DMS53 (cell line): Measurements from ENCODE around the gene GFI1B.

Experiments
- DNase-seq: peaks from one replicate; lab custom pipeline; 2025; lab: John Stamatoyannopoulos, UW

Gene GFI1B

DNA sequence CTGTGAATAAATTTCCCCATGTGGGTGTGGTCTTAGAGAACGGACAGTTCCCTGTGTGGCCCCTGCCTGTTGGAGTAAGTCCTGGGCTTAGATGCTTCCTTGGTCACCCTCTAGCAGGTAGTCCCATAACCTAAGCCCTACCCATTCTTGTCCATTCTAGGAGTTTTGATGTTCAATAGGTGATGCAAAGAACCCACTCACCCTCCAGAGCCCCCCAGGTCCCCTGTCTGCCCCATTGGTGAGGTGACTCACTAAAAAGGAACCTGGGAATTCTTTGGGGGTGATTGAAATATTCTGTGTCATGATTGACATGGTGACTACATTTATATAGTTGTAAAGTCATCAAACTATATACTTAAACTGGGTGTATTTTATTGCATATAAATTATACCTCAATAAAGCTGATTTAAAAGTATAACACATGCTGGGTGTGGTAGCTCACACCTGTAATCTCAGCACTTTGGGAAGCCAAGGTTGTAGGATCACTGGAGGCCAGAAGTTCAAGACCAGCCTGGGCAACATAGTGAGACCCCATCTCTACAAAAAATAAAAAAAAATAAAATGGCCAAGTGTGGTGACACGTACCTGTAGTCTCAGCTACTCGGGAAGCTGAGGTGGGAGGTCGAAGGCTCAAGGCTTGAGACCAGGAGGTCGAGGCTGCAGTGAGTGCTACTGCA, 31.6 kb downstream of the GFI1B start:
- no peak for DNase-seq

DNA sequence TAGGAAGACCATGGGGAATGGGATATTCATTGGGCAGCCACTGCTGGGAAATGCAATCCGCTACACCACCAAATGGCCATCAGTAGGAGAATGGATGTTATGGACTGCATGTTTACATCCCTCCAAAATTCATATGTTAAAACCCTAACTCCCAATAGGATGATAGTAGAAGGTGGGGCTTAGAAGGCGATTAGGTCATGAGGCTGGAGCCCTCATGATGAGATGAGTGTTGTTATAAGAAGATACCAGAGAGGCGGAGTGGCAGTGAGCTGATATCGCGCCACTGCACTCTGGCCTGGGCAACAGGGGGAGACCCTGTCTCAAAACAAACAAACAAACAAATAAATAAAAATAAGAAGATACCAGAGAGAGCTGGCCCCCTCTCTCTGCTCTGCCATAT, 36.2 kb downstream of the GFI1B start:
- no peak for DNase-seq

DNA sequence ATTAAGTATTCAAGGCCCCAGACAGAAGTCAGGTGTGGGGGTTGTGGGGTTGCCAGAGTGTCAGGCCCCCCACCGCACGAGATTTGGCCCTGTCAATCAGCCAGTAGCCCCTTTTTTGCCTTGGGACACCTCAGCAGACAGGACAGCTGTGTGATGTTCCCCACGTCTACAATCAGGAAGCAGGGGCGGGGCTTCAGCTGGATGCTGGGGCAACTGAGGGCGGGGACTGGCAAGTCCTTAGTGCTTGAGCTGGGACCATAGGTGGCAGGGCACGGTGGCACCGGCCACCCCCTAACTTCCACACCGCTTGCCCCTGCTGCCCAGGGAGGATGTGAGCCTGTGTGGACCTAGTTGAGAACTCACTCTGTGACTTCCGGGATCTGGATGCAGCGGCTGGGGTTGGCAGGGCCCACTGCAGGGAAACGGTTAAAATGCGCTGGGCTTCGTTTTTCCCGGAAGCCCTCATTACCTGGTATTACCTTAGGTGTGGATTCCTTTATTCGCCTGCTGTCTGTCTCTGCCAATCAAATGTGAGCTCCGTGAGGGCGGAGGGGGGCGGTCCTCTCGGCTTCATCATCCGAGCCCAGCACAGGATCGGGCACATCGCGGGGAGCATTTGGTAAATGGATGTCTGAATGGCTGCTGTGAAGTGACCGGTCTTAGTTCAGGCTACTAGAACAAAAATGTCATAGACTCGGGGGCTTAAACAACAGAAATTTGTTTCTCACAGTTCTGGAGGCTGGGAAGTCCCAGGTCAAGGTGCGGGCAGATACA, 44.8 kb downstream of the GFI1B start:
- DNase-seq, result peak; percentile 52

DNA sequence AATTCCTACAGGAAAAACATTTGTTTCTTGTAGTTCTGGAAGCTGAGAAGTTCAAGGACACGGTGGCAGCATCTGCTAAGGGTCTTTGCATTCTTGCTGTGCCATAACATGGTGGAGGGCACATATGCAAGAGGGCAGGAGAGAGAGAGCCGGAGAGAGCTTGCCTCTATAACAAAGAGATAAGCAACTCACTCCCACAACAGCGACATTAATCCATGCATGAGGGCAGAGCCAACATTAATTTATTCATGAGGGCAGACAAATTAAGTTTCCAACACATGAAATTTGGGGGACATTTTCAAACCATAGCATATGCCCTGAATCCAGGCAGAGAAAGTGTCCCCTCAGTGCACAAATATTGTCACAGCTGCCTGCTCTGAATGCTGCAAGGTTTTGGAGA, 47.9 kb downstream of the GFI1B start:
- DNase-seq, result no peak

DNA sequence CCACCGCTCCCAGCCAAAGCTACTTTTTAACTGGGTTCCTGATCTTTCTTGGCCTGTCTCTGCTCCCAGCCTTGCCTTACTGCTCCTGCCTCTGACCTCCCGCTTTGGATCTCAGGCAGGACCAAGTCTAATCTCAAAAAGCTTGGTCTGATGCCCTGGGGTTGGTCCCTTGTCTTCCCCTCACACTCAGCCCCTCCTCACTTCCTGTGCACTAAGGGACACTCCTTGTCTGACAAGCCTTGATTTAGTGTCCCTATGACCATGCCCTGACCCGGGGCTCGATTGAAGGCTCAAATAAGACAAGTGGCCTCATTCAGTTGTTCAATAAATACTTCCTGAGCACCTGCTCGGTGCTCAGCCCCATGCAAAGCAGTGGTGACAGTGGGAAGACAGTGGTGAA, 48.6 kb downstream of the GFI1B start:
- peak; percentile 34 for DNase-seq

DNA sequence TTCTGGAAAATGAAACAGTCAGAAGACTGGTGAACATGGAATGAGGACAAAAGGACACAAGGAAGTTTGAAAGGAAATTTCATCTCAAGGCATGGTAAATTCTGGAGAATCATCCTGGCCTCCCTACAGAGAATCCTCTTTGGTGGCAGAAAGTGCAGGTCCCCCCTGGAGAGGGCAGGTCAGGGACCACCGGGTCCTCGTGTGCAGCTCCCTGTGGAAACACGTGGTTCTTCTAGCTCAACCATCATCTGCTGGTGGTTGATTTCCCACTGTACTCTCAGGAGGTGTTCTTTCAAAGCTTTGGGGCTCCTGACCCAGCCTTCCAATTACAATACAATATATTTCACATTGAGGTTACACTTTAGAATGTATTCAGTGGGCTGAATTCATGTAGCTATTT, 49.7 kb downstream of the GFI1B start:
- DNase-seq, result no peak

DNA sequence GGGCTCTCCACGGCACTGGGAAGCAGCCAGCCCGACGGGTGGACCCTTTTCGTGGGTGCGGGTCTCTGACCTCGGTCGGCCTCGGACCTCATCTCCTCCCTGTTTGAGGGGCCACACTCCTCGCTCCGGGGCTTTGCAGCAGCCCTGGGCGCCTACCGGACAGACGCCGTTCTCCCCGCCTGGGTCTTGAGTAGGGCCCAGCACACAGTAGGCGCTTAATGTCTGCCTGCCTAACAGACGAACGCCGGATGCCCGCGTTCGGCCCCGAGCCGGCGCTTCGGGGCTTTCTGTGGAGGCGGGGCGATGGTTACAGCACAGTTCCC, 51.5 kb downstream of the GFI1B start:
- no peak for DNase-seq

DNA sequence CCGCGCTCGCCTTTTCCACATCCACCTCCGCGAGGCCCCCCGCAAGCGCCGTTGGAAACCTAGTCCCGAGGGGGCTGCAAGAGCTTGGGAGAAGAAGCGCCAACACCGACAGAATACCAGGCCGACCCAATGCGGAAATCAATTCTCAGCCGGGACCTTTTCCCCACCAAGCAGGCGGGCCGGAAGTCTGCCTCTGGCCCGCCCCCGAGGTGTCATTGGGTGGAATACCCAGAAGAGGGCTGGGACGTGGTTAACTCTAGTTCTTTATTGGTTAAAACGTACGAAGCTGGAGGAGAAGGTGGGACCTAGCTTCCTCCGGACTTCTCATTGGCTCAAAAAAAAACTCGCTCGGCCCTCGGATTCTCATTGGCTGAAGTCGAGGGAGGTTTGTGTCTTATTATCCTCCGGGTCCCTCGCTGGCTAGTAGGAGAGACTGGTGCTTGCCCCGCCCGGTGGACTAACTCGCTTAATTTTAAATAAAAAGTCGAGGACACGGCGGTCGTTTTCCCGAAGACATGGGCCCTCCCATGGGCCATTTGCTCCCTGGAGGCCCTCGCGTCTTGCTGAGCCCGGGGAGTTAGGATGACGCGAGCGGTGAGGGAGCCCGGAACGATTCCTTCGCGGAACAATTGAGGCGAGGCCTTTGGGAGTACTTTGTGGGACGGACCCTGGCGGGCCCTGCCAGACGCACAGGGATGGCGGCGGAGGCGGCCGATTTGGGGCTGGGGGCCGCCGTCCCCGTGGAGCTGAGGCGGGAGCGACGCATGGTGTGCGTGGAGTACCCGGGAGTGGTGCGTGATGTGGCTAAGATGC, 52.0 kb downstream of the GFI1B start, which contains the start of gene GTF3C5:
Gene GTF3C5, plus strand, starts transcription at position 681 of the 813 bp plus-strand sequence. Its CDS starts 15 bp downstream, at position 696.
- DNase-seq, result peak; percentile 100

DNA sequence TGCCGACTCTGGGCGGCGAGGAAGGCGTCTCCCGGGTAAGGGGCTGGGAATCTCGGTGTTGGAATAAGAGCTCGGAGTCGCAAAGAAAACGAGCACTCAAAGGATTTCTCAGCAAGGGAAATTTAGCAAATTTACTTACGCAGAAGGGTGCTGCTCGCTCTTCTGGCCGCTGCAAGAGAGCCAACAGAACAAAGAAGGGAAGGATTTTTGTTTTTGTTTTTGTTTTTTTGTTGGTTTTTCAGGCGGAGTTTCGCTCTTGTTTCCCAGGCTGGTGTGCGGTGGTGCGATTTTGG, 52.6 kb downstream of the GFI1B start:
- no peak for DNase-seq

DNA sequence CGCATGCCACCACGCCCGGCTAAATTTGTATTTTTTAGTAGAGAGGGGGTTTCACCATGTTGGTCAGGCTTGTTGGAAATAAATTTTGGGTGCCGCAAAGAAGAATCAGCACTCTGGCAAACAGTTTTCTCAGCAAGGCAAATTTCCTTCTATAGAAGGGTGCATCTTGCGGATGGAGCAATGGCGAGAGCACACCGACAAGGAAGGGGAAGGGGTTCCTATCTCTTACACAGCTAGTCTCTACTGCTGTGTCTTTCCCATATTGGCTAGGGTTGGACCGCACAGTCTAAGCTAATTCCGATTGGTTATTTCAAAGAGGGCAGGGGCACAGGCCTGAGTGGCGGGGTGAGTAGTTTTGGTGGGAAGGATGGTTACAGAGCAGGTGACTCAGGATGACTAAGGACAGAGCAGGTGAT, 53.0 kb downstream of the GFI1B start:
- DNase-seq, result peak; percentile 60

DNA sequence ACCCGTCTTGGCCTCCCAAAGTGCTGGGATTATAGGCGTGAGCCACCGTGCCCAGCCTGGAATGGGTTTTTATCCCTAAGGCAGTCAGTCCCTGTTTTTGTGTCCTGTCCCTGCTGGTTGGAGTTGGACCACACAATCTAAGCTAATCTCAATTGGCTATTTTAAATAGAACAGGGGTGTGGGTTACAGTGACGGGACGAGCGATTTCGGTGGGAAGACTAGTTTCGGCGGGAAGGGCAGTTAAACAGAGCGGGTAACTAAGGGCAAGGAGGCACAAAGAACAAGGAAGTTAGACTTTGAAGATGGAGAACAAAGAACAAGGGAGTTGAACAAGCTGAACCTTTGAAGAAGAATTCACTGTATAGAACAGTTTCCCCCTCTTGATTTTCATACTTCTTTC, 53.7 kb downstream of the GFI1B start:
- no peak for DNase-seq

DNA sequence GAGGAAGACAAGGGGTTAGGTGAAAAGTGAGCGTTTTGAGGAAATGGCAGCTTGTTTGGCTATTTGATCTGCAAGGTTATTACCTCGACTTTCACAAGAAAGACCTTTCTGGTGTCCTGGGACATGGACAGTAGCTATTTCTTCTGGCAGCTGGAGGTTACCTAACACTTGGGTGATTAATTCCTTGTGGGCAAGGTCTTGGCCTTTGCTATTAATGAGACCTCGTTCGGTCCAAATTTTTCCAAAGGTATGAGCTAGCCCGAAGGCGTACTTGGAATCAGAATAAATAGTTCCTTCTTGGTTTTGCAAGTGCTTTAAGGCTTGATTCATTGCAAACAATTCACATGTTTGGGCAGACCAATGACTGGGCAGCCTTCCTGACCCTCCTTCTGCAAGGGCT, 57.2 kb downstream of the GFI1B start:
- no peak for DNase-seq

DNA sequence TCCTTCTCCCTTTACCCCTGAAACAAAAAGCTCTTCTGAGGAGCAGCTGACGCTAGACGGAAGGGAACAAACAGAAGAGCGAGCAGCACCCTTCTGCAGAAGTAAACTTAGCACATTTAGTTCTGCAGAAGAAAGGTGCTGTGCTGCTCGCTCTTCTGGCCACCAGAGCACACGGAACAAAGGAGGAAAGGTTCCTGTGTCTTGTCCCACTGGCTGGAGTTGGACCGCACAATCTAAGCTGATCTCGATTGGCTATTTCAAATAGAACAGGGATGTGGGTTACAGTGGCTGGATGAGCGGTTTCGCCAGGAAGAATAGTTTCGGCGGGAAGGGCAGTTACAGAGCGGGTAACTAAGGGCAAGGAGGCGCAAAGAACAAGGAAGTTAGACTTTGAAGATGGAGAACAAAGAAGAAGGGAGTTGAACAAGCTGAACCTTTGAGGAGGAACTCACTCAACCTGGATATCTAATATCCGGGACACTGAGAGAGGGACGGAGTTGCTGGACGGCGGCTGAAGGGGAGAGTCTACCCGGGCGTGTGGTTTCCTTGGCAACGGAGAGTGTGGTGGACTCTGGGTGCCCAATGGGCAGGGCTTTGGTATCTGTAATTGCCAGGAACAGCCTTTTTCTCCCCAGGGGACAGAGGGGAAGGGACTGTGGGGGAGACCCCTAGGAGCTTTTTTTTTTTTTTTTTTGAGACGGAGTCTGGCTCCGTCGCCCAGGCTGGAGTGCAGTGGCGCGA, 59.5 kb downstream of the GFI1B start:
- DNase-seq, result no peak

DNA sequence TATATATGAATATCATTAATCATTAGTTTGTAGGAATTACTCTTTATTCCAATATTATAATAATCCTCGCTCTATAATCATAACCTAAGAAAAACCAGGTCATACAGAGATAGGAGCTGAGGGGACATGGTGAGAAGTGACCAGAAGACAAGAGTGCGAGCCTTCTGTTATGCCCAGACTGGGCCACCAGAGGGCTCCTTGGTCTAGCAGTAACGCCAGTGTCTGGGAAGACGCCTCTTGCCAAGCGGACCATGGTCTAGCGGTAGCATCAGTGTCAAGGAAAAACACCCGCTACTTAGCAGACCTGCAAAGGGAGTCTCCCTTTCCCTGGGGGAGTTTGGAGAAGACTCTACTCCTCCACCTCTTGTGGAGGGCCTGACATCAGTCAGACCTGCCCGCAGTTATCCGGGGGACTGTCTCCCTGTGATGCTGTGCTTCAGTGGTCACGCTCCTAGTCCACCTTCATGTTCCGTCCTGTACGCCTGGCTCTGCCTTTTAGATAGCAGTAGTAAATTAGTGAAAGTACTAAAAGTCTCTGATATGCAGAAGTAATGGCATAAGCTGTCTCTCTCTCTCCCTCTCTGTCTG, 62.5 kb downstream of the GFI1B start:
- peak; percentile 71 for DNase-seq
